GM12878 (cell line): Measurements from ENCODE around the gene SULT1C4. TPM values are rescaled to one million over a fixed set of nuclear protein-coding genes. Genes with fewer than 3 reads are reported as not detected.
"Not testable (repeated sequence)": the region's sequence is repeated elsewhere in the genome, so short reads cannot be mapped to it uniquely, and the experiment has no call there.

Source experiments
- ATAC-seq: fragments of 200-7000 bp; cut with Tn5 transposase; 3 replicates; pipeline ENCODE4 v1.9.1; 2020; ENCODE audit warnings: mild to moderate bottlenecking, moderate library complexity
- BruUV-seq: library from RNA; stranded (reverse); fragments of 400-500 nt; replicated peaks from 2 replicates; lab custom pipeline; 2021; lab: Mats Ljungman, UMichigan
- CTCF ChIA-PET: fragments of 300-600 bp; sonication (Branson Sonifier 250); formaldehyde crosslinking; extraction: SDS; loops from one replicate; lab custom pipeline; 2021; ENCODE audit warnings: inconsistent platforms; lab: Yijun Ruan, JAX
- POLR2A ChIA-PET: fragments of 350-600 bp; formaldehyde crosslinking; extraction: SDS; loops from one replicate; lab custom pipeline; 2021; ENCODE audit warnings: inconsistent platforms; lab: Charles Lee
- RAD21 ChIA-PET: fragments of 300-600 bp; sonication (Branson Sonifier 250); formaldehyde crosslinking; loops from one replicate; lab custom pipeline; 2023; ENCODE audit warnings: antibody characterized with exemption; ENCODE audit not compliant: unreplicated experiment; lab: Charles Lee
- SMC1A ChIA-PET: fragments of 300-600 bp; sonication (Branson Sonifier 250); formaldehyde crosslinking; loops from one replicate; lab custom pipeline; 2023; ENCODE audit not compliant: unreplicated experiment, uncharacterized antibody; lab: Charles Lee
- DNase-seq: peaks from one replicate; pipeline ENCODE4 v3.0.0-alpha.2; 2011; ENCODE audit warnings: low read depth, low spot score
- FAIRE-seq: peaks from 3 replicates; lab custom pipeline; 2011; peaks lifted over from hg19 to GRCh38; lab: Jason Lieb, UNC
- H2AFZ ChIP-seq: 2 replicates; pipeline ENCODE4 v1.6.0; 2011; ENCODE audit warnings: low read depth, low read length, control low read depth; ENCODE audit not compliant: control insufficient read depth
- H3K27ac ChIP-seq: 2 replicates; pipeline ENCODE4 v1.5.1; 2011; ENCODE audit warnings: control low read depth; ENCODE audit not compliant: control insufficient read depth, insufficient read depth
- H3K27me3 ChIP-seq, 2 experiments: replicated peaks in 1 of 2; 2 replicates each; pipeline versions ENCODE4 v1.6.0 to v1.6.1; 2011; ENCODE audit warnings: low read length in 1 of 2; ENCODE audit not compliant: control insufficient read depth in 2 of 2, insufficient read depth in 2 of 2
- H3K36me3 ChIP-seq, 2 experiments: 2 replicates each; pipeline ENCODE4 v1.5.1; 2011; ENCODE audit warnings: low read length in 1 of 2; ENCODE audit not compliant: control insufficient read depth in 2 of 2, insufficient read depth in 2 of 2
- H3K4me1 ChIP-seq: 2 replicates; pipeline ENCODE4 v1.6.1; 2011; ENCODE audit warnings: mild to moderate bottlenecking, low read length, moderate library complexity, mixed read lengths; ENCODE audit not compliant: control insufficient read depth, insufficient read depth
- H3K4me2 ChIP-seq: 2 replicates; pipeline ENCODE4 v1.6.0; 2011; ENCODE audit warnings: control low read depth; ENCODE audit not compliant: control insufficient read depth, insufficient read depth
- H3K4me3 ChIP-seq: fragments of 200-600 bp; sonication (generic); 2 replicates; pipeline ENCODE4 v1.5.1; 2016
- H3K79me2 ChIP-seq: 2 replicates; pipeline ENCODE4 v1.6.0; 2011; ENCODE audit warnings: low read length; ENCODE audit not compliant: control insufficient read depth, insufficient read depth
- H3K9ac ChIP-seq: 2 replicates; pipeline ENCODE4 v1.8.0; 2011; ENCODE audit warnings: low read length, control low read depth, mixed read lengths; ENCODE audit not compliant: control insufficient read depth, insufficient read depth
- H3K9me3 ChIP-seq: replicated peaks from 3 replicates; pipeline ENCODE4 v1.5.1; 2011; ENCODE audit warnings: mild to moderate bottlenecking, low read length; ENCODE audit not compliant: control insufficient read depth, insufficient read depth
- H4K20me1 ChIP-seq: 2 replicates; pipeline ENCODE4 v1.6.0; 2011; ENCODE audit not compliant: control insufficient read depth, insufficient read depth
- BHLHE40 ChIP-seq, 2 experiments: fragments of 450-650 bp in 1 of 2; IDR thresholded peaks; 2 replicates each; pipeline ENCODE4 v1.6.1; 2011 to 2017; ENCODE audit warnings: low read depth in 2 of 2, borderline replicate concordance in 1 of 2, improper control_type of control experiment in 1 of 2, low read length in 1 of 2, mild to moderate bottlenecking in 1 of 2
- BMI1 ChIP-seq: fragments of 450-650 bp; IDR thresholded peaks from 2 replicates; pipeline ENCODE4 v1.6.1; 2016; ENCODE audit warnings: mild to moderate bottlenecking, moderate library complexity, borderline replicate concordance
- EP300 ChIP-seq, 2 experiments: fragments of 150-350 bp in 1 of 2; IDR thresholded peaks; 2 replicates each; pipeline ENCODE4 v1.6.1; 2011 to 2012; ENCODE audit warnings: low read depth in 2 of 2, low read length in 2 of 2, borderline replicate concordance in 1 of 2, improper control_type of control experiment in 1 of 2, inconsistent platforms in 1 of 2; ENCODE audit not compliant: control insufficient read depth in 1 of 2
- NFIC ChIP-seq: IDR thresholded peaks from 2 replicates; pipeline ENCODE4 v1.6.1; 2012; ENCODE audit warnings: low read depth, mild to moderate bottlenecking, inconsistent platforms, low read length, moderate library complexity
- SRF ChIP-seq, 2 experiments: IDR thresholded peaks; 2 replicates each; pipeline ENCODE4 v1.6.1; 2011; ENCODE audit warnings: low read depth in 2 of 2, low read length in 2 of 2, mild to moderate bottlenecking in 1 of 2, moderate library complexity in 1 of 2
- WGBS: methylation state at CpG from one replicate; pipeline ENCODE4 v1.1.6; 2016; ENCODE audit warnings: low lambda C conversion rate; ENCODE audit not compliant: insufficient replicate concordance, insufficient coverage; ENCODE audit errors: missing lambda C conversion rate; 5-methylcytosine and 5-hydroxymethylcytosine counted together
- in situ Hi-C: fragments of 300-500 bp; cut with MboI; formaldehyde crosslinking; loops from 9 replicates; pipeline ENCODE4 v1.14.3; 2018; ENCODE audit warnings: mixed read lengths
- intact Hi-C: fragments of 100-400 bp; cut with micrococcal nuclease; formaldehyde crosslinking; loops from one replicate; pipeline ENCODE4 v1.14.2; 2022; ENCODE audit not compliant: unreplicated experiment
- polyA plus RNA-seq, 11 experiments: library from polyadenylated mRNA; depleted of rRNA in 4 of 11; unstranded in 6 of 11; stranded (reverse) in 5 of 11; fragments of >200 nt; fragmentation: Nextera tagmentation in 4 of 11; fragmentation: Illumina TruSeq in 1 of 11; extraction: Ambion mirVana in 4 of 11; extraction: Trizol in 1 of 11; gene quantifications; 1 replicate in 1 of 11; 2 replicates in 10 of 11; pipeline versions ENCODE4 v1.2.1 to v1.2.3, GENCODE V29; 2011 to 2016; ENCODE audit warnings: inconsistent platforms in 2 of 11, missing spikeins in 2 of 11, low read depth in 1 of 11
- total RNA-seq, 4 experiments: library from RNA; depleted of rRNA in 3 of 4; stranded (reverse); fragments of >200 nt in 3 of 4; fragmentation: Illumina TruSeq in 1 of 4; extraction: Trizol in 1 of 4; gene quantifications; 2 replicates each; pipeline versions ENCODE4 v1.2.1 to v1.2.3, GENCODE V29; 2013 to 2021
- TF ChIP-seq, protein P1 (sequence below): fragments of 450-650 bp; IDR thresholded peaks from 2 replicates; pipeline ENCODE4 v1.6.1; 2018; ENCODE audit warnings: mild to moderate bottlenecking, low read depth, moderate library complexity; ENCODE audit not compliant: partially characterized antibody

SULT1C4 gene
- total and polyA plus RNA-seq, 10 of the 15 experiments (the other 5 are each of a cell fraction or from before 2014, with no cell fraction given), result 0.04 TPM; not detected in 9

DNA sequence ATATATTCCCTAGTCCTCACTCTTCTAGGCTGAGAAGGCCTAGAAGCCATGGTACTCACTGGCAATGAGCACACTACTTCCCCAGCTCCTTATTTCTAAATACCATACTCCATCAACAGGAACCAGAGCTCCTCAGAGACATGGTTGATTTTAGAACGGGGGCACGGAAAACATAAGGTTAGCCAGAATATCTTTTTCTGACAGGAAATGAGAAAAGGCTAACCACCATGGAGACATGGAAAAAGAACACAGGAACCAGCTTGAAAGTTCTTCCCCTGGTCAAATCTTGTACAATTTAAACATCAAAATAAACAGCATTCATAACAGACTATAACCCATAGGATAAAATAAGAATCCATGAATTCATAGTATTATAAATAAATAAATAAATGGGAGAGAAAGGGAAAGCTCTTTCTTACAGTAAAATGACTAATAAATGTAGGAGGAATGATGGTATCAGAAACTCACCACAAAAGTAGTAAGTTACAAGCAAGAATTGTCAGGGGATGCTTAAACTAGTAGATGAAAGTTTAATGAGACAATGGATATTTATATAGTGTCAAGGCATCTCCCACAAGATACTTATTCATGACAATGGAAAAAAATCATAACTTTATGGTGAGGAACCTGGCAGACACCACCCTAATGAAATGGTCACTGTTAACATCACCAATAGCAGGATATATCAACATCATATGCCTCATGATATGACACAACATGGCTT is 50.7 kb downstream of the SULT1C4 start (continued):
- TF ChIP-seq EP300 (IDR thresholded peaks at IDR 0.05; ENCODE audit: borderline replicate concordance in 1 of 2, control insufficient read depth in 1 of 2, low read depth in 2 of 2, low read length in 2 of 2) (no peak), SRF (IDR thresholded peaks at IDR 0.05; ENCODE audit: low read depth in 2 of 2, low read length in 2 of 2) (no peak), BMI1 (no peak), NFIC (no peak), BHLHE40 (IDR thresholded peaks at IDR 0.05; ENCODE audit: borderline replicate concordance in 1 of 2, low read depth in 2 of 2, low read length in 1 of 2) (no peak)
- TF ChIP-seq, protein P1, sequence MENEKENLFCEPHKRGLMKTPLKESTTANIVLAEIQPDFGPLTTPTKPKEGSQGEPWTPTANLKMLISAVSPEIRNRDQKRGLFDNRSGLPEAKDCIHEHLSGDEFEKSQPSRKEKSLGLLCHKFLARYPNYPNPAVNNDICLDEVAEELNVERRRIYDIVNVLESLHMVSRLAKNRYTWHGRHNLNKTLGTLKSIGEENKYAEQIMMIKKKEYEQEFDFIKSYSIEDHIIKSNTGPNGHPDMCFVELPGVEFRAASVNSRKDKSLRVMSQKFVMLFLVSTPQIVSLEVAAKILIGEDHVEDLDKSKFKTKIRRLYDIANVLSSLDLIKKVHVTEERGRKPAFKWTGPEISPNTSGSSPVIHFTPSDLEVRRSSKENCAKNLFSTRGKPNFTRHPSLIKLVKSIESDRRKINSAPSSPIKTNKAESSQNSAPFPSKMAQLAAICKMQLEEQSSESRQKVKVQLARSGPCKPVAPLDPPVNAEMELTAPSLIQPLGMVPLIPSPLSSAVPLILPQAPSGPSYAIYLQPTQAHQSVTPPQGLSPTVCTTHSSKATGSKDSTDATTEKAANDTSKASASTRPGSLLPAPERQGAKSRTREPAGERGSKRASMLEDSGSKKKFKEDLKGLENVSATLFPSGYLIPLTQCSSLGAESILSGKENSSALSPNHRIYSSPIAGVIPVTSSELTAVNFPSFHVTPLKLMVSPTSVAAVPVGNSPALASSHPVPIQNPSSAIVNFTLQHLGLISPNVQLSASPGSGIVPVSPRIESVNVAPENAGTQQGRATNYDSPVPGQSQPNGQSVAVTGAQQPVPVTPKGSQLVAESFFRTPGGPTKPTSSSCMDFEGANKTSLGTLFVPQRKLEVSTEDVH, result no peak

- H3K4me2 ChIP-seq, H3K36me3 ChIP-seq, intact Hi-C loops, FAIRE-seq, H3K9me3 ChIP-seq, in situ Hi-C loops, SMC1A ChIA-PET, H3K4me1 ChIP-seq, BruUV-seq, POLR2A ChIA-PET, RAD21 ChIA-PET, ATAC-seq, CTCF ChIA-PET, DNase-seq, H4K20me1 ChIP-seq, H3K79me2 ChIP-seq, H2AFZ ChIP-seq, H3K27me3 ChIP-seq, H3K27ac ChIP-seq, H3K9ac ChIP-seq, H3K4me3 ChIP-seq: not testable (repeated sequence)
- 88% methylated on average over 1 of the region's 1 CpG for WGBS
These were observed 57.8 kb downstream of the SULT1C4 start for GRCh38 chr2:108435578-108435977.
